ENCODE measurements around the gene RAPGEF4. TPM values are rescaled to one million over a fixed set of nuclear protein-coding genes. Genes with fewer than 3 reads are reported as not detected.

RAPGEF4 gene
- total and polyA plus RNA-seq, 2 of the 8 experiments (the other 6 are each of a cell fraction or from before 2014, with no cell fraction given): 1.2 to 2.6 TPM

GRCh38 chr2:173086518-173087213 lies 351.0 kb downstream of the RAPGEF4 start (continued):
- TF ChIP-seq CBX8 (IDR thresholded peaks at IDR 0.05; ENCODE audit: borderline replicate concordance, low read depth, low read length) (no peak), RAD21 (IDR thresholded peaks at IDR 0.05 in 1 of 2, conservative IDR thresholded peaks at IDR 0.05 in 1 of 2; ENCODE audit: low read depth in 2 of 2, low read length in 2 of 2) (no peak), PHF8 (conservative IDR thresholded peaks at IDR 0.05; ENCODE audit: low read depth, low read length) (no peak), EGR1 (IDR thresholded peaks at IDR 0.05; ENCODE audit: borderline replicate concordance, low read depth, low read length) (no peak), CTBP2 (IDR thresholded peaks at IDR 0.05; ENCODE audit: borderline replicate concordance, insufficient read depth, insufficient read length, low read length) (no peak)

Measured in H1 (cell line).